Activated T-cell treated with anti-CD3 and anti-CD28 coated beads for 48 hours (primary cell): Measurements from ENCODE around the gene ITSN1.

Experiments used
- DNase-seq: peaks from one replicate; pipeline ENCODE4 v3.0.0-alpha.2; 2020; ENCODE audit warnings: low read depth

ITSN1 gene

DNA sequence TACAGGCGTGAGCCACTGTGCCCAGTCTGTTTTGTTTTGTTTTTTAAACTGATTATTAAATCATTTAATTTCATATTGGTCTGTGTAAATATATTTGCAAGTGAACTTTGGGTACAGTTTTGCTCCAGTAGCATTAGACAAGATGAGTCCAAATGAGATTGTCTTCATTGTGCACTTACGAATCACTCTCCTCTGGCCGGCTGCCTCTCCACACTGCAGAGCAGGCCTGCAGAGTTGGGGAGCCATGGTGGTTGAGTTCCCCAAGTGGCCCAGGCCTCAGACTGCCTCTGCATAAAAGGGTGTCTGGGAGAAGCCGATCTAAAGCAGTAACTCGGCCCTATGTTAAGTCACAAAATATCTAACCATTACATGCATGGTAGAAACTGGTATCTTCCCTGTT is 198.5 kb downstream of the ITSN1 start:
- no peak for DNase-seq

GRCh38 chr21:33841561-33841960 is 199.3 kb downstream of the ITSN1 start:
- no peak for DNase-seq

DNA sequence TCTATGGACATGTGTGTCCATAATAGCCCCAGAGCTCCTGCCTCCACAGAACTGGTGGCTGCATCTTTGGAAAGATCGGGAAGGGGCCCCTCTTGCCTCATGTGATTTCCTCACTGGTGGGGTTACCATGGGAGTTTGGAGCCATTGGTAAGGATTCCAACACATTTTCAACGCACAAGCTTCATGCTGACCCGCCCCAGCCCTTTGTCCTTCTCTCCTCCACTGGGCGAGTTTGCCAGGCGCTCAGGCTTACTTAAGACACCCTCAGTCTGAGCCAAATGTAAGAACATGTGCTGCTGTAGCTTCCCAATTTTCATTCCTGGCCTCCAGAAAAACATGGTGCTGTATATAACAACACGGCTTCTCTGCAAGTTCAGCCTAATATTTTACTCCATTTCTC is 200.9 kb downstream of the ITSN1 start:
- DNase-seq = no peak

- no peak for DNase-seq
Measured at GRCh38 chr21:33844104-33844889, 202.0 kb downstream of the ITSN1 start.

DNA sequence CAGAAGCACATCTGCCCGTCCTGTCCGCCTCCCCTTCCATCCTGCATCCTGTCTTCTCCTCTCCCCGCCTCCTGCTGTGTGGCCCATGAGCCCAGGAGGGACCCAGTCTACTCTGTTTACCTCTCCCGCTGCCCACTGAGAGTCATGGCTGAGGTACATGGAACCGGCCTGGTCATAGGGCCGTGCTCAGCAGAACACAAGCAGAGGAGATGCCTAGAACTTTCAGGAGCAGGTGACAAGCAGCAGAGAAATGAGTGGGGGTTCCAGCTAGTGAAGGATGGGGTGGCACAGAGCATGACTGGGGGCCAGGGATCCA is 202.5 kb downstream of the ITSN1 start:
- no peak for DNase-seq

DNA sequence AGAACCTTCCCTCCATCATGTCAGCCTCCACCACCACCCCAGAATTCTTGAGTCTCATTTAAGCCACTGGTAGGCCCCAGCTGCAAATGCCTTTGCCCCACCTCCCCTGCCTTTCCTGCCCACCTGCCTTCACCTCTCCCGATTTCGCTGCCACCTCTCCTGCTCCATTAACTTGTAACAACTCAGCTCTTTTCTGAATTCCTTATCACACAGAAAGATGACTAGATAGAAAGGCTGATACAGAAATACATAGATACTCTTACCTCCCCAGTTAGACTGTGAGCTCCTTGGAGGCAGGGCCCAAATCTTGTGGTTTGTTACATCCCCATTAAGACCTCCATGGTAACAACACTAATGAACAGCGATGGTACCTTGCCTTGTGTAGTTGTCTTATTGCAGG is 203.8 kb downstream of the ITSN1 start:
- no peak for DNase-seq

GRCh38 chr21:33847588-33848248 is 205.4 kb downstream of the ITSN1 start:
- DNase-seq = no peak

- DNase-seq = no peak
Measured at GRCh38 chr21:33848249-33848953, 206.1 kb downstream of the ITSN1 start.

- no peak for DNase-seq
Measured at GRCh38 chr21:33849834-33850233, 207.5 kb downstream of the ITSN1 start.

DNA sequence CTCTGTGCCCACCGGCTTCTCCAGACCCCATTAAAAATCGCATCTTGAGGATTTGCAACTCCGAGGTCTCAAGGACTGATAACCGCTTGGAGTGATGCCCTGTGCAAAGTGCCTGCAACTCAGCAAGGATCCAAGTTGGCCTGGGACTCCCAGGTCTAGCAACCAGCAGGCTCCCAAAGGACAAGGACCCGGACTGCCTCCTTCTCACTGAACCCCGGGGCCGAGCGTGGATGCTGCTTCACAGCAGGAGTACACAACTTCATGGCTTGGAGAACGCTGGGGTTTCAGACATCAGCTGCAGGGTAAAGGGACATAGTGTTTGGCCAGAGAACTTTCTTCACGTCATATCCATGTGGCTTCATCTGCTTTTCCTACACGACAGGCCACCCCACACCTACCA is 208.1 kb downstream of the ITSN1 start:
- no peak for DNase-seq

GRCh38 chr21:33850985-33851384 is 208.7 kb downstream of the ITSN1 start:
- DNase-seq = no peak

DNA sequence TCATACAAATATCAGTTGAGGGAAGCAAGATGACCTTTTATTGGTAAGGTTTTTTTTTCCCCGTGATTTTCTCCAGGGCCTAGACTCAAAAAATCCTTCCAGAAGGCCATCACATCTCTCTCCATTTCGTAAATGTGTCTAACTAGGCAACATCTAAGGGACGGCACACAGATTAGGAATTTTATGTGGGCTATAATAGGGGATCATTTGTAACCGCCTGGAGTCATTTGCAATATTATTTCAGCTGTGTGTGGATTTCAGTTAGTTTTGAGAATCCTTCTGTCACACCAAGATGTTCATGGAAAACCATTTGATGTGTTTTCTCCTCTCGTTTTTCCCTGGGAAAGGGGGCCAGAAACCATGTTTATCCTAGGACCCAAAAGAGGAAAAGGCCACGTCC is 210.2 kb downstream of the ITSN1 start:
- DNase-seq = no peak

DNA sequence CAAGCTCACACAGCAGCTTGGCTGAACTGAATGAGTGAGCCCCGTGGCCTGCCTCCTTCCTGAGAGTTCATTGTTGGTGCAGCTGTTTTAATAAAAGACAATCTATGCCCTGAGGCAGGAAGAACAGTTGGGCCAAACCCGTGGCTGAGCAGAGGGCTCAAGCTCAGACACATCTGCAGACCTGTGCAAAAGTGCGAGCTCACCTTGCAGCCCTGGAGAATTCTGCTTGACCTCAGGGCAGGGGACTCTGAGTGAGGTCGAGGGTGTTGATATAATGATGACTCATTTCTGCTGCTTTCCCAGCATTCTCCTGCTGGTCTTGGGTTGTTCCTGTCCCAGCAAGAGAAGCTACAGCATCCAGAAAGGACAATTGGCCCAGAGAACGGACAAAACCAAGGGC is 212.3 kb downstream of the ITSN1 start:
- DNase-seq = no peak

DNA sequence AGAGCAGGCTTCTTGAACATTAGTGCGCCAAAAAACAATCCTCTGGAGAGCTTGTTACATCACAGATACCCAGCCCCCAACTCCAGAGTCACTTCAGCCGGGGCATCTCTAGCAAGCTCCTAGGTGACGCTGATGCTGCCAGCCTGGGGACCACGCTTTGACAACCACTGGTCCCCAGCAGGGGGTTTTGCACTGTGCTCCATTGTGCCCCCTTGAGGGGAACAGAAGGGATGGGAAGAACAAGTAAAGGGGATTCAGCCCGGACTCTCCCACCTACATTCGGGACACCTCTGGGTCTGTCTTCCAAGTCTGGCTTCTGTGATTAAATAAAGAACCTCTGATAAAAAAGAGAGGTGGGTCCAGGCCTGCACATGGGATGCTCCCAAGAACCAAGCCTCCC is 212.9 kb downstream of the ITSN1 start:
- DNase-seq = no peak

DNA sequence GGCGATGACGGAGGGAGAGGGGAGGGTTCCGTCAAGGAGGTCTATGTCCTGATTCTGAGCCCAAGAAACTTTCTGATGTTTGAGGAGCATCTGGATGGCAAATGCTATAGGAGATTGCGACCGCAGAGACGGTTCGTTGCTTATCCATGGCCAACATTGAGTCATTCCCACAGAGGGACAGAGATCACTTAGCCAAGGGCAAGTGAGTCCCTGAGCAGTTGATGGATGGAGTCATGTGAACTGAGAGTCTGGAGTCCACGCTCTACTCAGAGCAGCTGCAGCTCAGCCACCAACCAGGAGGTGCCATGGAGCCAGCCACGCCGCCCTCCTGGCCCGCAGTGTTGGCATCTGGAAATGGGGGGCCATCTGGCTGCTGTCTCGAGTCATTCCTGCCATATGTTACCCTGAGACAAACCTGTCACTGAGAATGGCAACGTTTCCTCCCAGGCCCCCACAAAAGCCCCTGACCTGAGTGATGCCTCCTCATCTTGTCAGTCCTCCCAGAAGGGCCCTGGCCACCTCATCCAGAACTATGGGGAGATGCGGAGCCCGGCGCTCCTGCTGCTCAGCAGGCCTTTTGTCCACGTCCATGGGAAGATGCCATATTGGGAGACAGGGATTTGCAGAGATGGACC is 214.7 kb downstream of the ITSN1 start:
- no peak for DNase-seq

GRCh38 chr21:33857846-33858666 is 215.8 kb downstream of the ITSN1 start:
- no peak for DNase-seq

GRCh38 chr21:33858667-33859372 is 216.5 kb downstream of the ITSN1 start:
- DNase-seq = no peak

DNA sequence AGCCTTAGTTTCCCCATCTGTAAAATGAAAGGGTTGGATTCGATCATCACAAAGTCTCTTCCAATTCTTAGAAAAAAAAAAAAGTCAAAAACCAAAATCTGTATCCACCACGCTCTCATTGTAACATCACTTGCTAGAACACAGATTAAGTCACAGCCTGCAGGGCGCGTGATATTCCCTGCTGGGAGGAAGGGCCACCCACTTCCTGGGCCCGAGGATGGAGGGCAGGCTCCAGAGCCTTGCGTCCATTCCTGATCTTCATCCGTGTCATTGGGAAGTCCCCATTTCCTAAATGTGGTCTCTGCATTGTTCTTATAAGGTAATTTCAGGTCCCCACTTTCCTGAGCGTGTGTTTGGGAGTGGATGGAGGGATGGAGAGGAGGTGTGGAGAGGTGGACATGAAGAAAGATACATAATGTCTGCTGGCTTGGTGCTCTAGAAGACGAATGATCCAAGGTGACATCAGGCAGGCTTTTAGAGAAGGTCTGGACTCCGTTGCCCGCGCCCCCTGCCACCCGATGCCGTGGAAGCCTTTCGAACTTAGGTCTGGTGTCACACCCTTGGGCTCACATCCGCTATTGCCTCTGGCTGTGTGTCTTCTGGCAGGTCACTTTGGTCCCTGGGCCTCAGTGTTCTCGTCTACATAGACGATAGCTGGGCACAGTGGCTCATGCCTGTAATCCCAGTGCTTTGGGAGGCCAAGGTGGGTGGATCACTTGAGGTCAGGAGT is 217.2 kb downstream of the ITSN1 start:
- DNase-seq = no peak

DNA sequence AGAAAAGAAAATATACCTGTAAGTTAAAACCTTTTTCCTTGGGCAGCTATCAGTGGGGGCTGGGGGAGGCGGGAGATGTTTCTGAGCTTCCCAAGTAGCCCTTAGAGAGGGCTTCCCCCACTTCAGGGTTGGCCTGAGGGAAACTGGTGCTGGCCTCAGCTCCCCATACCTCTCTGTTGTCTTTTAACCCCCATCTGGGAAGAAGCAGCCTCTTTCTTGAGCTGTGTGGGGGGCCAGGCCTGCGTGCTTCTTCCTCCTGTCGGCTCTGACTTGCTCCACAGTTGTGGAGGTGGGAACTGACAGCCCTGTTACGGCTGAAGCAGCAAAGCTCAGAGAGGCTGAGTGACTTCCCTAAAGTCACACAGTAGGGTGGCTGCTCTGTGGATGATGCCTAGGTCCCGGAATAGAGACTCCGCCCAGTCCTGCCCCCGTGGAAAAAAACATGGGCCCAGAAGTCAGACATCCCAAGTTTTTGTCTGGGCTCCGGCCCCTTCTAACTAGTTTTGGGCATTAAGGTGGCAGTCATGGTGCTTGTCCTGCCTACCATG is 218.1 kb downstream of the ITSN1 start:
- DNase-seq = no peak

DNA sequence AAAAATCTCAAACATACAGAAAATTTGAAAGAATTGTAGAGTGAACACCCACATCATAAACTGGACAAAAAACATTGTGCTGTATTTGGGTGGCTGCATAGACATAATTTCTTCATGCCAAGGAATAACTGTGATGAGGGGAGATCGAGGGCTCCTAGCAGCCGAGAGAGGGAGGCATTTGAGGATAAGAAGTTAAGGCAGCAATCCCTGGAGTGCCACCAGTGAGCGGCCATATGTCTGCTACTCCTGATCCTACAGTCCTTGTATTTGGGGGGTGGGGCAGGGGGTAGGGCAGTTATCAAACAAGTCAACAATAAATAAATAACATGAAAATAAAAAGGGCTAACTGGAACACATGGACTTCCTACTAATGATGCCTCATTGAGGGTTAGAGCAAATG is 218.8 kb downstream of the ITSN1 start:
- DNase-seq = no peak
